Activated naive CD4-positive, alpha-beta T cell treated with anti-CD3 and anti-CD28 coated beads, Interleukin-2, amount 50 U/mL, for 24 hours (primary cell): ENCODE results near the gene EIF4E2.
"Not testable (repeated sequence)": the region's sequence is repeated elsewhere in the genome, so short reads cannot be mapped to it uniquely, and the experiment has no call there.

ENCODE experiments used
- H3K27ac Mint-ChIP-seq: one replicate; pipeline ENCODE4 v1.8.0; 2021; ENCODE audit warnings: mild to moderate bottlenecking, mixed read lengths
- H3K27me3 Mint-ChIP-seq: one replicate; pipeline ENCODE4 v1.8.0; 2021; ENCODE audit warnings: mixed read lengths
- H3K36me3 Mint-ChIP-seq: one replicate; pipeline ENCODE4 v1.8.0; 2021; ENCODE audit warnings: mixed read lengths
- H3K4me1 Mint-ChIP-seq: one replicate; pipeline ENCODE4 v1.8.0; 2021; ENCODE audit warnings: mixed read lengths
- H3K4me3 Mint-ChIP-seq: one replicate; pipeline ENCODE4 v1.8.0; 2021; ENCODE audit warnings: mild to moderate bottlenecking, mixed read lengths
- H3K9me3 Mint-ChIP-seq: one replicate; pipeline ENCODE4 v1.8.0; 2021; ENCODE audit warnings: mixed read lengths

Gene EIF4E2

GRCh38 chr2:232567721-232568120 is 17.2 kb downstream of the EIF4E2 start:
- Mint-ChIP-seq H3K27ac (no peak overlapping the region), H3K27me3 (no peaks in the 10 kb centered on the region), H3K4me3 (no peak overlapping the region), H3K36me3 (peaks cover 20% of the 10 kb centered on the region), H3K4me1 (no peaks in the 10 kb centered on the region), H3K9me3 (no peaks in the 10 kb centered on the region)

GRCh38 chr2:232568161-232568560 is 17.7 kb downstream of the EIF4E2 start:
- H3K27me3 Mint-ChIP-seq = no peaks in the 10 kb centered on the region
- H3K4me3 Mint-ChIP-seq = no peak overlapping the region
- no peak overlapping the region for H3K27ac Mint-ChIP-seq
- peaks cover 20% of the 10 kb centered on the region for H3K36me3 Mint-ChIP-seq
- no peaks in the 10 kb centered on the region for H3K4me1 Mint-ChIP-seq
- no peaks in the 10 kb centered on the region for H3K9me3 Mint-ChIP-seq

- Mint-ChIP-seq H3K27me3 (no peaks in the 10 kb centered on the region), H3K4me1 (no peaks in the 10 kb centered on the region), H3K9me3 (no peaks in the 10 kb centered on the region), H3K36me3 (peaks cover 23% of the 10 kb centered on the region), H3K4me3 (no peak overlapping the region), H3K27ac (no peak overlapping the region)
Observed at GRCh38 chr2:232569541-232569940, 19.1 kb downstream of the EIF4E2 start.

GRCh38 chr2:232570481-232570880 is 20.0 kb downstream of the EIF4E2 start:
- H3K9me3 Mint-ChIP-seq, H3K4me1 Mint-ChIP-seq, H3K4me3 Mint-ChIP-seq, H3K27ac Mint-ChIP-seq, H3K27me3 Mint-ChIP-seq: not testable (repeated sequence)
- peaks cover 21% of the 10 kb centered on the region for H3K36me3 Mint-ChIP-seq

DNA sequence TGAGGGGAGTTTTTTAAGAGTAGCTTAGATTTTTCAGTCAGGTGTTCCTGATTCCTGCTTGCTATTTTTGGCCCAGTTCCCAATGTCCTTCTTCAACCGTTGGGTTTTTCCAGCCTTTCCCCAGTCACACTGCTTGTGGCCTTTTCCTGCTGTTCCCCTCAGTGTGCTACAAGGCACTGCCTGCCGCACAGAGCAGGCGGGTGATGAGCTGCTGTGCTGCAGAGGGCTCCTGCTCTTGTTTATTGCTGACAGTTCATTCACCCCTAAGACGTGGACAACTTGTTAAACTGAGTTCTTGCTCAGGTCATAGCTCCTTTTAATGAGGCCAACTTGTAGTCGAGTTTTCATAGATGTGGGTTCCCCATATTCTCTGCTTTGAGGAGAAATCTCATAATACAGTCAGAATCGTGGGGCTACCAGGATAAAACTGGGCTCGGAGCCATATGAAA is 20.6 kb downstream of the EIF4E2 start:
- no peaks in the 10 kb centered on the region for H3K9me3 Mint-ChIP-seq
- H3K27me3 Mint-ChIP-seq = no peaks in the 10 kb centered on the region
- H3K27ac Mint-ChIP-seq = no peak overlapping the region
- H3K36me3 Mint-ChIP-seq = peaks cover 22% of the 10 kb centered on the region
- H3K4me1 Mint-ChIP-seq = no peaks in the 10 kb centered on the region
- H3K4me3 Mint-ChIP-seq = no peak overlapping the region

DNA sequence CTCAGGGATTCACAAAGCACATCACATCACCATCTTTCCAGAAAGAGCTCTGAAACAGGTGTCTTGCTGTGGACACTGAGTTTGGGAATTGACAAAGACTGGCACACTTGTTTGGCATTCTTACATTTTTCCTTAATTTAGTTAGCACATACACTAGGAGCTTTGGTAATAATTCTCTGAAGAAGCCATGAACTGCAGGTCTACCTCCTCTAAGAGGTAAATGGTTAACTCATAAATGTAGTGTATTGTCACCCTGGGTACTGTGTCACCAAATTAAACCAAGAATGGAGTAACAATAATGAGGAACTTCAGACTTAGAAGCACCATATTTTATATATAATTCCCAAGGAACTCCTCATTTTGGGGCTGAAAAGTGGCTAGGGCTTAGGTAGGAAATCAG is 22.6 kb downstream of the EIF4E2 start:
- no peaks in the 10 kb centered on the region for H3K9me3 Mint-ChIP-seq
- H3K4me1 Mint-ChIP-seq = no peaks in the 10 kb centered on the region
- H3K36me3 Mint-ChIP-seq = peaks cover 23% of the 10 kb centered on the region
- H3K27ac Mint-ChIP-seq = no peak overlapping the region
- no peak overlapping the region for H3K4me3 Mint-ChIP-seq
- H3K27me3 Mint-ChIP-seq = no peaks in the 10 kb centered on the region

GRCh38 chr2:232573771-232574435 is 23.4 kb downstream of the EIF4E2 start:
- H3K4me1 Mint-ChIP-seq = no peaks in the 10 kb centered on the region
- H3K27ac Mint-ChIP-seq = no peak overlapping the region
- no peak overlapping the region for H3K4me3 Mint-ChIP-seq
- no peaks in the 10 kb centered on the region for H3K27me3 Mint-ChIP-seq
- peaks cover 25% of the 10 kb centered on the region for H3K36me3 Mint-ChIP-seq
- no peaks in the 10 kb centered on the region for H3K9me3 Mint-ChIP-seq

DNA sequence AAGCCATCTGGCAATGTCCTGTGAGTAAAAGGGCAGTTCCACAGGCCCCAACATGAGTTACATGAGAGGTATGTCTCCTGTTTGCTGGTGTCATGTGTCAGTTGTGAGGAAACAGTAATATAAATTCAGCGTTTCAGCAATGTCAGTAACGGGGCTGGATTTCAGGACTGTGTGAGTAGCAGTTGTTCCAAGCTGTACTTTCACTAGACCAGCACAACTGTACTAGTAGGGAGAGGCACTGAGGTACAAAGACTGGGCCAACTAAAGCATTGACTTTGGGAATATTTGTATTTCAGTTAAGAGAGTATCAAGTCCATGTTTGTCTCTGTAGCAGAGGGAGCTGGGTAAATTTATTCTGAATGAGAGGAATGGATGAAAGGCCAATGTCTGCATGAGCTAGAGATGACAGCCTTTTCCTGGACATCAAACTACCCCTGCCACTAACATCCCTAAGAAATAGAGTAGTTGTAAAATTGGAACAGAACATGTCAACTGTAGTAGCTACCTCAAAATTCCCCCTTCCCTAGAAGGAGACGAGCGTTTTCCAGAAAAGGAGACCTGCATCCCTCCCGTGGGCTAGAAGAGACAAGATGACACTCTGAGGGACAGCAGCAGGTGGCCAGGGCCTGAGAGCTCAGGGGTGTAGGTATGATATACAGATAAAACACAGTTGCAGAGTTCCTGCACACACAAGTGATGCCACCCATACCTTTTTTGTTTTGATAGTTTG is 24.4 kb downstream of the EIF4E2 start:
- Mint-ChIP-seq H3K27me3 (no peaks in the 10 kb centered on the region), H3K4me1 (no peaks in the 10 kb centered on the region), H3K4me3 (no peak overlapping the region), H3K36me3 (peaks cover 25% of the 10 kb centered on the region), H3K27ac (no peak overlapping the region), H3K9me3 (no peaks in the 10 kb centered on the region)

DNA sequence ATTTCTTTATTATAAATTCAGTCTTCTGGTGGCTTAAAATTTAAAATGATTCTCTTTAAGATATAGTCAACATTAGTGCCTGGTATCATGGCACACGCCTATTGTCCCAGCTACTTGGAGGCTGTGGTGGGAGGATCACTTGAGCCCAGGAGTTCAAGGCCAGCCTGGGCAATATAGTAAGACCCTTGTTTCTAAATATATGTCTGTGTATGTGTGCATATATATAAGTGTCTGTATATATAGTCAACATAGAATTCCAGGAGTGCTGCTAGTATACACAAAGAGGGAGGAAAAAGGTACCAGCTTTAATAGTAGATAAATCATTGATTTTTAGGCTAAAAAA is 24.9 kb downstream of the EIF4E2 start:
- H3K4me3 Mint-ChIP-seq = no peak overlapping the region
- H3K4me1 Mint-ChIP-seq = no peaks in the 10 kb centered on the region
- no peaks in the 10 kb centered on the region for H3K9me3 Mint-ChIP-seq
- H3K36me3 Mint-ChIP-seq = peaks cover 25% of the 10 kb centered on the region
- no peaks in the 10 kb centered on the region for H3K27me3 Mint-ChIP-seq
- no peak overlapping the region for H3K27ac Mint-ChIP-seq

DNA sequence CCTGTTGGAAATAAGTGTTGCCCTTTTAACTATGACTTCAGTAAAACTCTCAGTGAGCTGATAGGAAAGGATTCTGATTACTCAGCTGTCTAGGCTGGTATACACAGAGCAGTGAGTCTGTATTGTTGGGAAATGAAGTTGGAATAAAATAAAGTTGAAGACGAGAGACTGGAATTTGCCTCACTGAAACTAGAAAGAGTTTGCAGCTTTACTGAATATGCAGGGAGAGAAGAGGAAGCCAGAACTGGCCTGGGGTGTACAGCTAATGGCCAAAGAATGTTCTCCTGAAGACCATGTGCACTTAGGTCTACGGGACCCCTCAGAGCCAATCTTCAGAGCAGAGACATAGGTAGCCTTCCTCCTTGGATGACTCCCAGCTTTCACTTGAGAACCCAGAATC is 26.5 kb downstream of the EIF4E2 start:
- Mint-ChIP-seq H3K4me1 (no peaks in the 10 kb centered on the region), H3K27ac (no peak overlapping the region), H3K9me3 (no peaks in the 10 kb centered on the region), H3K4me3 (no peak overlapping the region), H3K36me3 (peaks cover 35% of the 10 kb centered on the region), H3K27me3 (no peaks in the 10 kb centered on the region)

DNA sequence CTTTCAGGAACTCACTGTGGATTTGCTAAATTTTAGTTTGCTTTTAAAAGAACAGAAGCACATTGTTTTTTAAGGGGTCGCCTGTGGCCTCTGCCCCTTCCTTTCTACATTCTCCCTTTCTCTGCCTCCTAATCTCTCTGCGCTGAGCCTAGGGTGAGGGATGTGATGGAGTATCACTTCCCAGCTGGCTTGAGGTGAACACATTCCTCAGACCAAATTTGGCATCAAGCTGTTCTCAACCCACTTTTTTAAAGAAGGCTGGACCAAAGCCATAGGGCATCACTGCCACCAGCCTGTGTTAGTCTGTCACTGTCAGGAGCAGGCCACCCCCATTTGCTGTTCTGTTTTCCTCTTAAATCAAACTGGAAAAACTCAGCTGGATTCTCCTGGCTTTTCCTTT is 27.4 kb downstream of the EIF4E2 start:
- no peak overlapping the region for H3K4me3 Mint-ChIP-seq

DNA sequence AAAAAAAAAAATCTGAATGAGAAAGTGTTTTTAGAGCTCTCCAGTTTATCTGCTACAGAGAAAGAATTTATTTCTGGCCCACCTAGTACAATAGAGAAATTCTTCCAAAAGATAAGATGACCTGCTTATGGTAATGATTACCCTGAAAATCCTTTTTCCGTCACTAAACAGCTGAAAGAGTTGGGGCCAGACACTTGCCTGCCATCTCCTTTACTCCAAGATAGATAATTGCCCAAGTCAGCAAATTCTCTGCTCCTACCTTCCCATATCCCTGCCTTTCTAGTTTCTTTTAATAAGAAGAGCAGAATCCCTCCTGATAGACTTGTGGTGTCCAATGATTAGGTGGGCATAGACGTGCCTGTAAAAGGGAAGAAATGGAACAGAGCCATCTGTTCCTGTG is 28.1 kb downstream of the EIF4E2 start:
- Mint-ChIP-seq H3K27me3 (no peaks in the 10 kb centered on the region), H3K4me1 (no peaks in the 10 kb centered on the region), H3K9me3 (no peaks in the 10 kb centered on the region), H3K27ac (no peak overlapping the region), H3K4me3 (no peak overlapping the region), H3K36me3 (peaks cover 48% of the 10 kb centered on the region)

More for the DNA sequence above, 27.4 kb downstream of the EIF4E2 start:
- Mint-ChIP-seq H3K4me1 (no peaks in the 10 kb centered on the region), H3K27me3 (no peaks in the 10 kb centered on the region), H3K27ac (no peak overlapping the region), H3K9me3 (no peaks in the 10 kb centered on the region), H3K36me3 (peaks cover 42% of the 10 kb centered on the region)

GRCh38 chr2:232580648-232580981 is 30.1 kb downstream of the EIF4E2 start:
- peaks cover 51% of the 10 kb centered on the region for H3K36me3 Mint-ChIP-seq
- H3K27ac Mint-ChIP-seq = no peak overlapping the region

DNA sequence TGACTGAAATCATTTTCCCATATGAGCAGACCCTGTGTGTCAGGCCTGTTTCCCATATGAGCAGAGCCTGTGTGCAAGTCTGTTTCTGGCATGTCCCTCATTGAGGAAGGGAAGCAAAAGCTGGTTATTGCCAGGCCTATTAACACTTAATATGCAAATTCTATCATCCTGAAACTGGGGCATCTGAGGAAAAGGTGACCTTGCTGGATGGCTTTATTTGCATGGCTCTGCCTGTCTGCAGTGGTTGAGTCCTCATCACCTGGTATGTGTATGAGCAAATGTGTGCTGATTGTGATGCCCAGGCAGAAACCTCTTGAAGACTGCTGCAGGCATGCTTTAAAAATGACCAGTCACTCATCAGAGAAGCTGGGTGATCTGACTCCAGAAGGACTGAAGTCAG is 31.2 kb downstream of the EIF4E2 start:
- H3K27me3 Mint-ChIP-seq = no peaks in the 10 kb centered on the region
- H3K4me1 Mint-ChIP-seq = no peaks in the 10 kb centered on the region
- H3K9me3 Mint-ChIP-seq = no peaks in the 10 kb centered on the region
- peaks cover 45% of the 10 kb centered on the region for H3K36me3 Mint-ChIP-seq
- H3K4me3 Mint-ChIP-seq = no peak overlapping the region
- H3K27ac Mint-ChIP-seq = no peak overlapping the region

More at GRCh38 chr2:232580648-232580981, 30.1 kb downstream of the EIF4E2 start:
- H3K4me1 Mint-ChIP-seq = no peaks in the 10 kb centered on the region
- no peaks in the 10 kb centered on the region for H3K27me3 Mint-ChIP-seq
- H3K9me3 Mint-ChIP-seq = no peaks in the 10 kb centered on the region
- H3K4me3 Mint-ChIP-seq = no peak overlapping the region

DNA sequence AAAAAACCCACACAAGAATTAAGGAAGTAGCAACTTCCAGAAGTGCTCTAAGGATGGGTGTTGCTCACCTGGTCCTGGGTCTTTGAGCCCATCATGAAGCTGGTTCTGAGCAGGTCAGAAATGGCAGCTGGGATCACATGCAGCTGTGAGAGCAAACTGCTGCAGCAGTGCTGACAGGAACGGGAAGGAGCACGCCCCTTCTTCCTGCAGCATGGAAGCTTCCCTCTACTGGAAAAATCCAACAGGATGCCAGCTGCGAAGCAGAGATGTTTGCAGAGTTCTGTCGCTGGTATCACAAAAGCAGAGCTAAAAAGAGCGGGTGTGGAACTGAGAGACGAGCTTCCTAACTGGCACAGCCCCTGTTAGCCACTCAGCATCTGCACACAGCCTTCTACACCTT is 33.7 kb downstream of the EIF4E2 start:
- H3K36me3 Mint-ChIP-seq = peaks cover 35% of the 10 kb centered on the region
- H3K27ac Mint-ChIP-seq = no peak overlapping the region
- H3K4me1 Mint-ChIP-seq = no peaks in the 10 kb centered on the region
- H3K27me3 Mint-ChIP-seq = no peaks in the 10 kb centered on the region
- H3K9me3 Mint-ChIP-seq = no peaks in the 10 kb centered on the region
- H3K4me3 Mint-ChIP-seq = no peak overlapping the region

DNA sequence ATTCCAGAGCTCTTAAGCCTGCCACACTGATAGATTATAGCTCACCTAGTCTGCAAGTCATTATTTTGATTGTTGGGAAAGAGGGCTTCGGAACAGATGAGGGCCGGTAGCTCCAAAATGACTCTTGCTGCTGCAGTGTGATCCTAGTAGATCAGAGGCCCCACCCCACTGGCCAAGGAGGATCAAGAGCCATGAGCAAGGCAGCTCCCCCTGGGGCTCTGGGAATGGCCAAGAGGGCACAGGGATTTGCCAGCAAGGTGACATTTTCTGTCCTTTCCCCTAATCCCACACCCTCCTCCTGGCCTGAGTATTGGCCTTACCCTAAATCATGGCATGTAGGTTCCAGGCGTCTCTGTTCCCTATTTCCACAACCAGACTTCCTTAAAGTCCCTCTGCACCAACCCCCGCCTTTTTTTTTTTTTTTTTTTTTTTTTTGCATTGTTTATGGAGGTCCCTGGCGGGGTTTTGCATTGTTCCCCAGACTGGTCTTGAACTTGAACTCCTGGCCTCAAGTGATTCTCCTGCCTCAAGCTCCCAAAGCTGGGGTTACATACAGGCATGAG is 36.5 kb downstream of the EIF4E2 start:
- H3K27ac Mint-ChIP-seq = no peak overlapping the region
- H3K4me1 Mint-ChIP-seq = no peaks in the 10 kb centered on the region
- no peaks in the 10 kb centered on the region for H3K9me3 Mint-ChIP-seq
- H3K27me3 Mint-ChIP-seq = no peaks in the 10 kb centered on the region
- no peak overlapping the region for H3K4me3 Mint-ChIP-seq
- peaks cover 24% of the 10 kb centered on the region for H3K36me3 Mint-ChIP-seq
